Calu3 (cell line): ENCODE data around the gene NFE2L1. TPM values are rescaled to one million over a fixed set of nuclear protein-coding genes. Genes with fewer than 3 reads are reported as not detected.
"Not testable (repeated sequence)": the region's sequence is repeated elsewhere in the genome, so short reads cannot be mapped to it uniquely, and the experiment has no call there.

Experiments used
- BruUV-seq: library from RNA; stranded (reverse); fragments of 400-500 nt; replicated peaks from 2 replicates; lab custom pipeline; 2021; lab: Mats Ljungman, UMichigan
- CTCF ChIA-PET: fragments of 300-600 bp; sonication (Branson Sonifier 250); formaldehyde crosslinking; loops from one replicate; lab custom pipeline; 2022; ENCODE audit warnings: antibody characterized with exemption; lab: Charles Lee
- DNase-seq: peaks from one replicate; pipeline ENCODE4 v3.0.0; 2022
- H3K27ac Mint-ChIP-seq: one replicate; pipeline ENCODE4 v1.8.0; 2022; ENCODE audit warnings: mixed read lengths; ENCODE audit not compliant: unreplicated experiment
- H3K27me3 Mint-ChIP-seq: one replicate; pipeline ENCODE4 v1.8.0; 2022; ENCODE audit warnings: mixed read lengths; ENCODE audit not compliant: unreplicated experiment
- H3K36me3 Mint-ChIP-seq: one replicate; pipeline ENCODE4 v1.8.0; 2022; ENCODE audit warnings: mild to moderate bottlenecking, moderate library complexity, mixed read lengths; ENCODE audit not compliant: insufficient read depth, unreplicated experiment
- H3K4me1 Mint-ChIP-seq: one replicate; pipeline ENCODE4 v1.8.0; 2022; ENCODE audit warnings: mild to moderate bottlenecking, low read depth, mixed read lengths; ENCODE audit not compliant: unreplicated experiment
- H3K4me3 Mint-ChIP-seq: one replicate; pipeline ENCODE4 v1.8.0; 2022; ENCODE audit warnings: mild to moderate bottlenecking, low read depth, moderate library complexity, mixed read lengths; ENCODE audit not compliant: unreplicated experiment
- H3K9me3 Mint-ChIP-seq: one replicate; pipeline ENCODE4 v1.8.0; 2022; ENCODE audit warnings: low read depth, mixed read lengths; ENCODE audit not compliant: unreplicated experiment
- CTCF ChIP-seq: fragments of 200-600 bp; IDR thresholded peaks from one replicate; pipeline ENCODE4 v1.8.0; 2022; ENCODE audit warnings: antibody characterized with exemption; ENCODE audit not compliant: unreplicated experiment
- intact Hi-C: fragments of 100-400 bp; cut with micrococcal nuclease; formaldehyde crosslinking; loops from one replicate; pipeline ENCODE4 v1.10.0; 2022; ENCODE audit not compliant: unreplicated experiment
- total RNA-seq: library from RNA; stranded (reverse); gene quantifications from 2 replicates; pipeline ENCODE4 v1.2.3, GENCODE V29; 2022

Gene NFE2L1
- total RNA-seq, 1 experiment from 2014 or later: 247 TPM

- peaks cover 48% of the 10 kb centered on the region for H3K27me3 Mint-ChIP-seq
- TF ChIP-seq CTCF: no peak
- no peaks in the 10 kb centered on the region for H3K9me3 Mint-ChIP-seq
- intact Hi-C loops: no loop called here
- H3K4me3 Mint-ChIP-seq: peak overlapping the region; percentile 74
- CTCF ChIA-PET: interaction anchor here (1.0 to 1.9 kb wide), 3 partner anchors 31 to 170 kb away, joined by 4 to 6 read pairs (median 5); partner anchors contain the start of gene PRR15L
- peaks cover 13% of the 10 kb centered on the region for H3K36me3 Mint-ChIP-seq
- H3K27ac Mint-ChIP-seq: no peak overlapping the region
- peaks cover 17% of the 10 kb centered on the region for H3K4me1 Mint-ChIP-seq
- DNase-seq: no peak
- BruUV-seq: no TSS peak
These were observed 35.5 kb upstream of the NFE2L1 start for GRCh38 chr17:48012654-48013053.

GRCh38 chr17:48013876-48014594 lies 34.1 kb upstream of the NFE2L1 start:
- H3K4me1 Mint-ChIP-seq: peaks cover 10% of the 10 kb centered on the region
- peaks cover 48% of the 10 kb centered on the region for H3K27me3 Mint-ChIP-seq
- H3K4me3 Mint-ChIP-seq: no peak overlapping the region
- no peaks in the 10 kb centered on the region for H3K9me3 Mint-ChIP-seq
- DNase-seq: no peak
- intact Hi-C loops: no loop called here
- H3K27ac Mint-ChIP-seq: no peak overlapping the region
- peaks cover 13% of the 10 kb centered on the region for H3K36me3 Mint-ChIP-seq
- BruUV-seq: no TSS peak
- no peak for TF ChIP-seq CTCF
- CTCF ChIA-PET: interaction anchor here (0.6 to 1.9 kb wide), 4 partner anchors 12 to 1084 kb away, joined by 5 to 8 read pairs (median 5); no protein-coding TSS in a partner anchor

- Mint-ChIP-seq H3K36me3 (peaks cover 13% of the 10 kb centered on the region), H3K9me3 (no peaks in the 10 kb centered on the region), H3K27me3 (peaks cover 48% of the 10 kb centered on the region), H3K27ac (no peak overlapping the region), H3K4me1 (peaks cover 10% of the 10 kb centered on the region), H3K4me3 (no peak overlapping the region)
- CTCF ChIA-PET: interaction anchor here (0.6 to 1.4 kb wide), 3 partner anchors 12 to 44 kb away, joined by 3 to 8 read pairs (median 5); partner anchors contain the start of gene CDK5RAP3
- intact Hi-C loops: no loop called here
- no TSS peak for BruUV-seq
- no peak for DNase-seq
- no peak for TF ChIP-seq CTCF
These were observed 33.5 kb upstream of the NFE2L1 start for GRCh38 chr17:48014595-48015111.

GRCh38 chr17:48016112-48016511 lies 32.0 kb upstream of the NFE2L1 start:
- Mint-ChIP-seq H3K4me1 (peaks cover 8% of the 10 kb centered on the region), H3K36me3 (peaks cover 13% of the 10 kb centered on the region), H3K27ac (no peak overlapping the region), H3K4me3 (no peak overlapping the region), H3K27me3 (peaks cover 43% of the 10 kb centered on the region), H3K9me3 (no peaks in the 10 kb centered on the region)
- no peak for DNase-seq
- BruUV-seq: no TSS peak
- CTCF ChIA-PET: interaction anchor here (0.5 to 1.1 kb wide), 5 partner anchors 21 to 172 kb away, joined by 3 to 8 read pairs (median 3); partner anchors contain the start of genes PNPO, PRR15L and SP2
- no peak for TF ChIP-seq CTCF
- intact Hi-C loops: no loop called here

- CTCF ChIA-PET: interaction anchor here (0.6 to 2.6 kb wide), 18 partner anchors 9 to 580 kb away, joined by 3 to 37 read pairs (median 4); partner anchors contain the start of genes CDK5RAP3, PNPO, PRR15L and SCRN2
- not testable (repeated sequence) for H3K4me1 Mint-ChIP-seq, H3K27ac Mint-ChIP-seq, BruUV-seq, DNase-seq, H3K36me3 Mint-ChIP-seq, H3K9me3 Mint-ChIP-seq, H3K4me3 Mint-ChIP-seq
- H3K27me3 Mint-ChIP-seq: peaks cover 26% of the 10 kb centered on the region
- intact Hi-C loops: loop anchor here (1.0 to 2.0 kb wide), 4 partner anchors 39 to 175 kb away; no protein-coding TSS in a partner anchor
These were observed 30.4 kb upstream of the NFE2L1 start for GRCh38 chr17:48017817-48018158.
